ENCODE results near the gene ABTB2. TPM values are rescaled to one million over a fixed set of nuclear protein-coding genes. Genes with fewer than 3 reads are reported as not detected.

Gene ABTB2
- total and polyA plus RNA-seq, 2 of the 8 experiments (the other 6 are each of a cell fraction or from before 2014, with no cell fraction given), result 7.7 to 10.2 TPM

GRCh38 chr11:34165121-34165520 lies 192.7 kb downstream of the ABTB2 start:
- Histone ChIP-seq H3K4me2 (ENCODE audit: insufficient read depth in 1 of 2, low read depth in 2 of 2, low read length in 2 of 2) (no peak overlapping the region), H4K20me1 (replicated peaks in 1 of 2; ENCODE audit: control insufficient read depth in 1 of 2, insufficient read depth in 2 of 2, low read length in 2 of 2) (peaks cover 0 to 8% of the 10 kb centered on the region in 2 experiments), H3K79me1 (ENCODE audit: low read depth, low read length) (no peaks in the 10 kb centered on the region), H3K36me3 (ENCODE audit: control insufficient read depth in 2 of 4, insufficient read depth in 4 of 4, low read length in 3 of 4) (no peaks in the 10 kb centered on the region), H2AFZ (ENCODE audit: low read length) (no peak overlapping the region), H3K4ac (replicated peaks; ENCODE audit: insufficient read length, low read depth, low read length) (no peak overlapping the region), H3K4me3 (ENCODE audit: extremely low read depth in 1 of 4, insufficient read depth in 2 of 4, low read depth in 3 of 4, low read length in 4 of 4) (no peak overlapping the region), H3K23me2 (ENCODE audit: low read depth, low read length) (no peaks in the 10 kb centered on the region), H4K5ac (ENCODE audit: insufficient read length, low read depth, low read length) (no peak overlapping the region), H2BK20ac (ENCODE audit: low read length) (no peak overlapping the region), H3K18ac (ENCODE audit: extremely low read depth, low read length) (no peak overlapping the region), H4K8ac (ENCODE audit: extremely low read depth, insufficient read depth, low read length) (no peak overlapping the region), H3K23ac (ENCODE audit: insufficient read length) (no peak overlapping the region), H3K27me3 (replicated peaks in 1 of 4; ENCODE audit: control insufficient read depth in 3 of 4, extremely low read depth in 1 of 4, insufficient read depth in 3 of 4, low read length in 3 of 4) (no peaks in the 10 kb centered on the region), H3K14ac (ENCODE audit: insufficient read length) (no peak overlapping the region), H2BK15ac (ENCODE audit: low read length) (no peak overlapping the region), H2AK5ac (ENCODE audit: low read depth, low read length) (no peak overlapping the region), H3K9me3 (ENCODE audit: insufficient read depth in 2 of 2, low read depth in 1 of 2, low read length in 1 of 2) (no peaks in the 10 kb centered on the region), H2BK5ac (ENCODE audit: low read depth, low read length) (no peak overlapping the region), H2BK12ac (ENCODE audit: low read depth, low read length) (no peak overlapping the region), H4K91ac (replicated peaks; ENCODE audit: insufficient read length, low read length) (no peak overlapping the region), H3K4me1 (replicated peaks in 1 of 4; ENCODE audit: control insufficient read depth in 3 of 4, insufficient read depth in 4 of 4, low read length in 3 of 4) (no peaks in the 10 kb centered on the region), H3K56ac (replicated peaks; ENCODE audit: insufficient read length, low read depth, low read length) (no peak overlapping the region), H3K27ac (ENCODE audit: low read depth, low read length) (no peak overlapping the region), H3K9ac (replicated peaks in 1 of 4; ENCODE audit: extremely low read depth in 1 of 4, low read depth in 3 of 4, low read length in 3 of 4) (no peak overlapping the region), H2BK120ac (replicated peaks; ENCODE audit: low read depth, low read length) (no peak overlapping the region), H3K79me2 (ENCODE audit: control insufficient read depth in 1 of 2, insufficient read depth in 2 of 2, low read length in 2 of 2) (no peaks in the 10 kb centered on the region)
- CTCF ChIA-PET (ENCODE audit: partially characterized antibody), result interaction anchor here (0.6 to 9.8 kb wide), 8 partner anchors 10 to 197 kb away, joined by 3 to 89 read pairs (median 4); no protein-coding TSS in a partner anchor
- POLR2A ChIA-PET (ENCODE audit: partially characterized antibody), result no interaction called here
- DNase-seq (ENCODE audit: low read depth in 1 of 2, low spot score in 2 of 2) (no peak), FAIRE-seq (no peak)
- 91% methylated on average over 13 of the region's 13 CpGs; no CpG with 5 or more reads in 1 of the 2 experiments for WGBS, 2 experiments (ENCODE audit: extremely low coverage in 1 of 2, insufficient coverage in 1 of 2, insufficient read length in 1 of 2, insufficient replicate concordance in 2 of 2, low coverage in 1 of 2, low lambda C conversion rate in 2 of 2, missing lambda C conversion rate in 1 of 2)
- TF ChIP-seq TEAD4 (IDR thresholded peaks at IDR 0.05; ENCODE audit: low read depth, low read length) (no peak), POLR2AphosphoS5 (IDR thresholded peaks at IDR 0.05; ENCODE audit: low read depth, low read length) (no peak), RAD21 (IDR thresholded peaks at IDR 0.05 in 1 of 2, conservative IDR thresholded peaks at IDR 0.05 in 1 of 2; ENCODE audit: low read depth in 2 of 2, low read length in 2 of 2) (no peak), ASH2L (IDR thresholded peaks at IDR 0.05; ENCODE audit: low read length) (no peak), CREB1 (IDR thresholded peaks at IDR 0.05) (no peak), TBP (IDR thresholded peaks at IDR 0.05; ENCODE audit: low read depth, low read length) (no peak), RFX5 (IDR thresholded peaks at IDR 0.05; ENCODE audit: borderline replicate concordance, low read depth, low read length) (no peak), SIRT6 (IDR thresholded peaks at IDR 0.05; ENCODE audit: low read length) (no peak)
